ENCODE measurements around the gene PSME1.
A peak's percentile ranks its signal among the peaks of the same experiment; 100 is the strongest.

Gene PSME1

DNA sequence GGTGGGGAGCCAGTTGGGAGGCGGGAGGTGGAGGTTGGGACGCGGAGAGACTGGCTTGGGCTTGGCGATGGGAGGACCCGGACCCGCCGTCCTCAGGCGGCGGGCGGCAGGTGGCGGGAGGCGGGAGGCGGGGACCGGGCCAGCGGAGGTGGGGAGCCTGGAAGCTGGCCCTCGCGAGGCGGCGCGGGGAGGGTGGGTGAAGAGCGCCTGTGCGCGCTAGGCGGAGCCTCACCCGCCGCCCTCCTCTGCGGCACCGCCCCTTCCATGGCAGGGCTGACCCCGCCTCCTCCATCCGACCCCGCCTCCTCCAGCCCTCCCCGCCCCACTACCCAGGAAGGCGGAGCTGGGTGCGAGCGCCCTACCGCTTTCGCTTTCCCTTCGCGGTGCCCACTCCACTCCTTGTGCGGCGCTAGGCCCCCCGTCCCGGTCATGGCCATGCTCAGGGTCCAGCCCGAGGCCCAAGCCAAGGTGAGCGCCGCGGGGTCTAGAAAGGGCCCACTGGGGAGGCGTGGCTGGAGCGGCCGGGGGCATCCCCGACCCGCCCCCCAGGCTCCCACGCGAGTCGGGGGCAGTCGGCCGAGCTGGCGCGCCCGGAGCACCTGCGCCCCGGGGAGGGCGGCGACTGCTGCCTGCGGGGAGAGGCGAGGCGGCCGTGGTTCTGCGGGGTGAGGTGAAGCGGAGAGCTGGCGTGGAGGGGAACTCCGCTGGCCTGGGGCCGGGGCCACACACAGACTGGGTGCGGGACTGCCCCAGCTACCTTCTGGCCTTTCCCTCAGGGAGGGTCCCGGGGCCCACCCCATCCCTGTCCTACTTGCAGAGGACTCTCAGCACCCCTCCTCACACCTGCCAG, at the start of gene PSME1:
PSME1 (plus strand) TSS at position 361 of the 850 bp plus-strand sequence; CDS start at position 430, 69 bp downstream.
- peak; percentile 69 for DNase-seq

- no peak for DNase-seq
These were observed 49.0 kb upstream of the PSME1 start for GRCh38 chr14:24087004-24087403.

- no peak for DNase-seq
These were observed 47.9 kb upstream of the PSME1 start for GRCh38 chr14:24088095-24088494.

DNA sequence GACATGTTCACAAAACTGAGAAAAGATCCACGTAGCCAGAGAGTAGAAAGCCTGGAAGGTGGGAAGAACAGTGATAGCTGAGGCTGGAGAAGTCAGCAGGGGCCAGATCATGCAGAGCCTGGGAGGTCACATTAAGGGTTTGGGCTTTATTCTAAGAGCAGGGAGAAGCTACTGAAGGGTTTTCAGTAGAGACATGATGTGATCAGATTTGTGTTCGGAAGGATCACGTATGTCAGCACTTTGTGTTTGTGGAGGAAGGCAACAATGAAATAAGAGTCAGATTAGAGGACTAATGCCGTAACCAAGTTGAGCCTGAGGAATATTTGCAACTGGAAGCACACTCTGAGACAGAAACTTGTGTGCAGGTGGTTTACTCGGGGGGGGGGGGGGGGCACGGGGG, 46.1 kb upstream of the PSME1 start:
- no peak for DNase-seq

GRCh38 chr14:24092110-24092504, 43.9 kb upstream of the PSME1 start:
- DNase-seq, result no peak

DNA sequence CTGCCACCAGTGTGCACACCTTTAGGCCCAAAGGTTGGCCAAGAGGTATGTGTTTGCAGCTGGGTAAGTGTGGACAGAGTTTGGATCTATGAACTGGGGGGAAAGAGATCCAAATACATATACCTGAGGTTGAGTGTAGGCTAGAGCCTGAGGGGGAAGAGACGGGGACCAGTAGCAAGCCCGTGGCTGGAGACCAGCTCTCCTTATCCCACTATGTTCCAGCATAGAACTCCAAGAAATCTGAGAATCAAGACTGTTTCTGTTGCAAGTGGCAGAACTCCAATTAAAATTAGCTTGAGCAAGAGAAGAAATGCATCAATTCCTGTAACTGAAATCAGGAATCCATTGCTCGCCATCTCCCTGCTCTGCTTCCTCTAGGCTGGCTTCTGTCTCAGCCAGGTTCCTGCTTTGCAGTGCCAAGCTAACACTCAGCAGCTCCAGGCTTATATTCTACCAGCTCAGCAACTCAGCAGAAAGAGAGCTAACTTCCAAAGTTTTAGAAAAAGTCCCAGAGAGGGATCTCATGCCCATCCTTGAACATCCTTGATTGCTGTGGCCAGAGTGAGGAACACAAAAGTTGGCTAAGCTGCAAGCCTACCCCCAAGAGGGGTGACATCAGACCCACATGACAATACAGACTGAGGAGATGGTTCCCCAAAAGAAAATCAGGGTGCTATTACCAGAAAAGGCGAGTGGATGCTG, 43.3 kb upstream of the PSME1 start:
- no peak for DNase-seq

- DNase-seq, result no peak
These were observed 42.6 kb upstream of the PSME1 start for GRCh38 chr14:24093207-24093900.

GRCh38 chr14:24093901-24094840, 41.8 kb upstream of the PSME1 start, which contains the start of gene PCK2:
Gene PCK2 (plus strand): TSS chr14:24094311. CDS start chr14:24094406, 95 bp downstream.
- peak; percentile 87 for DNase-seq

GRCh38 chr14:24094841-24095270, 41.1 kb upstream of the PSME1 start:
- DNase-seq, result no peak

DNA sequence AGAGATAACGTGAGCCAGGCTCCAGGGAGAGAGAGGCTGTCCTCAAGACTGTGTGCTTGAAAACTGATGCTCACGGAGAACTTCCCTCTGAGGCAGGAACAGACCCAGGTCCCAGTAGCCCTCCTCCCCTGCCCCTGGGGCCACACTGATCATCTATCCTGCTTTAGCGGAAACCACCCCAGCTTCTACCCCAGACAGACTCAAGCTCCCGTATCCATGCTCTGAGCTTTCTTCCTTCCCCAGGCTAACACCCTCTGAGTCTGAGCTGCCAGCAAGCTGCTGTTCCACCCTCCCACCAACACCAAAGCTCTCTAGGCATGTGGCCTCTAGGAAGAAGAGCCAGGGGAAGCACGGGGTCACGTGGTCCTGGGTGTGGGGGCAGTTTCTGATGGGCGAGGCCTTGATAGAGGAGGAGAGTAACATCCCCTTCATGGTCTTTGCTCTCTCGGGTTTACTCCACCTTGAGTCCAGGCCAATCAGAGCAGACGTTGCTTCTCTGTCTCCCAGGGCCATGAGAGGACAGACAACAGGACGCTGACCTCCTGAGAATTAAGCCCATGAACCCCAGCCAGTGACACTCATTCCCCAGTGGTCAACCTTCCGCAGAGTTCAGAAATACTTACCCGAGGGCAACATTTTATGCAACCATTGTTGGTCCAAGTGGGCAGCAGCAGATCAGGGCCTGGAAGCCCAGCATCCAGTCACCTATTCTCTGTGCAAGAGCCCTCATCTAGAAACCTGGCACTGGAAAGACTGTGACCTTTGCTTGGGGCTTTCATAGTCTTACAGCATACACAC, 40.5 kb upstream of the PSME1 start:
- DNase-seq, result peak; percentile 36

DNA sequence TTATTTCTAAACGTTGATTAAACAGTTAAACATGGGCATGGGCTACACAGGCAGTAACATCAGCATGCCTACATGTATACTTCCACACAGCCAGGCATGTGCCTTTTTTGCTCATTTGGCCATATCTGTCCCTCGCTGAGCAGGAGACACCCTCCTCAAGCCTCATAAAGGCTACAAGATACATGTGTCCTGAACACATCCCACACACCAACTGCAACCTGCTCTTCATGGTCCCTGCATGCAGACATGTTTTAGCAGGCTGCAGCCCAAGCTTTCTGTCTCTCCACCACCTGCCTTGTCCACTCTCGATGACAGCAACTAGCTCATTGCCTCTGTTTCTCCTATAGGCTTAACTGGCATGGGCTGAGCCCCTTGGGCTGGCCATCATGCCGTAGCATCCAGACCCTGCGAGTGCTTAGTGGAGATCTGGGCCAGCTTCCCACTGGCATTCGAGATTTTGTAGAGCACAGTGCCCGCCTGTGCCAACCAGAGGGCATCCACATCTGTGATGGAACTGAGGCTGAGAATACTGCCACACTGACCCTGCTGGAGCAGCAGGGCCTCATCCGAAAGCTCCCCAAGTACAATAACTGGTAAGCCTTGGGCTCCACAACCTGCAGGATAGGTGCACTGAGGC, 39.3 kb upstream of the PSME1 start:
- no peak for DNase-seq

GRCh38 chr14:24098229-24098926, 37.6 kb upstream of the PSME1 start:
- no peak for DNase-seq

DNA sequence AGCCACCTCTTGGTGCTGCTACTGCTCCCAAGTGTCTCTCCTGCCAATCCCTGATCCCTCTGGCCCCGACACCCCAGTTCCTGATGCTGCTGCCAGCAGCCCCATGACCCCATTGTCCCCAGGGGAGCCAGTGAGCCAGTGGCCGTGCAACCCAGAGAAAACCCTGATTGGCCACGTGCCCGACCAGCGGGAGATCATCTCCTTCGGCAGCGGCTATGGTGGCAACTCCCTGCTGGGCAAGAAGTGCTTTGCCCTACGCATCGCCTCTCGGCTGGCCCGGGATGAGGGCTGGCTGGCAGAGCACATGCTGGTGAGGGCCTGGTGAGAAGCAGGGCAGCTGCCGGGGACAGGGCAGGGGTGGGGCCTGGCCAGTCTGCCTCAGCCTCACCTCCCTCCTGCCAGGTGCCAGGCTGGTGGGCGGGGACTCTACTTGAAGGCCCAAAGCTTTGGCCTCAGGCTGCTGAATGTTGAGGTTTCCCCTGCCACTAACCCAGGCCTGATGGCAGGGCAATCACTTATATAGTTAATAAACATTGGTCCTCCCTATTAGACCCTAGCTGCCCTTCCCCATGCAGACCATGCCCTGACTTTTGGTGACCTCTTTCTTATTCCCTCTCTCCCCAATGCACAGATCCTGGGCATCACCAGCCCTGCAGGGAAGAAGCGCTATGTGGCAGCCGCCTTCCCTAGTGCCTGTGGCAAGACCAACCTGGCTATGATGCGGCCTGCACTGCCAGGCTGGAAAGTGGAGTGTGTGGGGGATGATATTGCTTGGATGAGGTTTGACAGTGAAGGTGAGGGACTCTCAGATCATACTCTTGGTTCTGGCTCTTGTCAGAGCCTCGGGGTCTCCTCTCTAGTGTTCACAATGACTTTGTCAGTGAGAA, 36.8 kb upstream of the PSME1 start:
- DNase-seq, result no peak

GRCh38 chr14:24100197-24100981, 35.6 kb upstream of the PSME1 start:
- no peak for DNase-seq

- DNase-seq, result no peak
These were observed 35.0 kb upstream of the PSME1 start for GRCh38 chr14:24100982-24101494.

DNA sequence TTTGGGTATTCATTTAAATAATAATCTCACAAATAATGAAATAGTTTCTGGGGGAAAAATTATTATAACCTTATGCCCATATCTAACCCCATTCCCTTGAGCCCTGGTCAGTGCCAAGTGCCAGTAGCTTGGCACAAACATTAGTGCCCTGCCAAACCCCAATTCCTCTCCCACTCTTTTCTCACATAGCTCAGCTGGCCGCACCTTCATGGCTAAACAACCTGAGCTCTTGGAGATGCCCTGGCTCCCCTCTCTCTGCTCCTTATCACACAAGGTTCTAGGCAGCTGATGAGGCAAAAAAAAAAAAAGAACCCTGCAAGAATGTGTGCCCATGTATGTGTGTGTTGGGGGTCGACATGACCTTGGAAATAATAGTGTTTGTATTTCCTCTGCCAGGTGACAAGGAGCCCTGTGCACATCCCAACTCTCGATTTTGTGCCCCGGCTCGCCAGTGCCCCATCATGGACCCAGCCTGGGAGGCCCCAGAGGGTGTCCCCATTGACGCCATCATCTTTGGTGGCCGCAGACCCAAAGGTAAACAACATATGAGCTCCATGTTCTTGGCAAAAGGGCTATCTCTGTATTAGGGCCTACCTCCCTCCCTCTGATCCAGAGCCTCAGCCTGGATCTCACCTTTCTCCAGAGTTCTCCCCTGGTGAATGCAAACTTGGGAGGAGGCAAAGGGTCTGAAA, 33.5 kb upstream of the PSME1 start:
- DNase-seq, result no peak

DNA sequence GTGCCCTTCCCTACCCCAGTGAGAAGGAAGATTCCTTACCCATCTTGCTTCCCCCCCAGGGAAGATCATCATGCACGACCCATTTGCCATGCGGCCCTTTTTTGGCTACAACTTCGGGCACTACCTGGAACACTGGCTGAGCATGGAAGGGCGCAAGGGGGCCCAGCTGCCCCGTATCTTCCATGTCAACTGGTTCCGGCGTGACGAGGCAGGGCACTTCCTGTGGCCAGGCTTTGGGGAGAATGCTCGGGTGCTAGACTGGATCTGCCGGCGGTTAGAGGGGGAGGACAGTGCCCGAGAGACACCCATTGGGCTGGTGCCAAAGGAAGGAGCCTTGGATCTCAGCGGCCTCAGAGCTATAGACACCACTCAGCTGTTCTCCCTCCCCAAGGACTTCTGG, 32.5 kb upstream of the PSME1 start:
- DNase-seq, result no peak
